ENCODE results near the gene MTURN.
"Not testable (repeated sequence)": the region's sequence is repeated elsewhere in the genome, so short reads cannot be mapped to it uniquely, and the experiment has no call there.

MTURN gene

GRCh38 chr7:30177186-30177585 is 42.4 kb downstream of the MTURN start:
- DNase-seq, result no peak

GRCh38 chr7:30177965-30178364 is 43.2 kb downstream of the MTURN start:
- no peak for DNase-seq

GRCh38 chr7:30178748-30179436 is 44.1 kb downstream of the MTURN start:
- no peak for DNase-seq

- no peak for DNase-seq
These were observed 45.9 kb downstream of the MTURN start for GRCh38 chr7:30180718-30181117.

- no peak for DNase-seq
These were observed 46.4 kb downstream of the MTURN start for GRCh38 chr7:30181211-30181610.

- peak in 4 of 51 donors; percentile 9 to 34 (median 17) for DNase-seq
These were observed 47.1 kb downstream of the MTURN start for GRCh38 chr7:30181736-30182522.

- DNase-seq, result no peak
These were observed 48.0 kb downstream of the MTURN start for GRCh38 chr7:30182814-30183213.

- no peak for DNase-seq
These were observed 49.1 kb downstream of the MTURN start for GRCh38 chr7:30183749-30184369.

GRCh38 chr7:30184791-30185487 is 50.2 kb downstream of the MTURN start:
- peak in 25 of 51 donors; percentile 5 to 78 (median 40) for DNase-seq

- DNase-seq, result no peak
These were observed 50.7 kb downstream of the MTURN start for GRCh38 chr7:30185496-30185895.

GRCh38 chr7:30186725-30187124 is 51.9 kb downstream of the MTURN start:
- DNase-seq, result no peak

GRCh38 chr7:30187513-30187912 is 52.7 kb downstream of the MTURN start:
- no peak for DNase-seq

GRCh38 chr7:30188381-30188780 is 53.6 kb downstream of the MTURN start:
- DNase-seq, result not testable (repeated sequence)

GRCh38 chr7:30188811-30189210 is 54.0 kb downstream of the MTURN start:
- no peak for DNase-seq

GRCh38 chr7:30191809-30192208 is 57.0 kb downstream of the MTURN start:
- no peak for DNase-seq

- no peak for DNase-seq
These were observed 58.7 kb downstream of the MTURN start for GRCh38 chr7:30193336-30193943.

- no peak for DNase-seq
These were observed 61.6 kb downstream of the MTURN start for GRCh38 chr7:30196408-30196807.

- no peak for DNase-seq
These were observed 62.7 kb downstream of the MTURN start for GRCh38 chr7:30197438-30197837.

- DNase-seq, result no peak
These were observed 64.5 kb downstream of the MTURN start for GRCh38 chr7:30199271-30199670.

- no peak for DNase-seq
These were observed 65.8 kb downstream of the MTURN start for GRCh38 chr7:30200591-30200990.

GRCh38 chr7:30201161-30201666 is 66.4 kb downstream of the MTURN start:
- DNase-seq, result peak in 8 of 51 donors; percentile 10 to 32 (median 16)

Data from hypothalamus (tissue), 51 donors.